ENCODE results near the gene CEP76.

Gene CEP76

DNA sequence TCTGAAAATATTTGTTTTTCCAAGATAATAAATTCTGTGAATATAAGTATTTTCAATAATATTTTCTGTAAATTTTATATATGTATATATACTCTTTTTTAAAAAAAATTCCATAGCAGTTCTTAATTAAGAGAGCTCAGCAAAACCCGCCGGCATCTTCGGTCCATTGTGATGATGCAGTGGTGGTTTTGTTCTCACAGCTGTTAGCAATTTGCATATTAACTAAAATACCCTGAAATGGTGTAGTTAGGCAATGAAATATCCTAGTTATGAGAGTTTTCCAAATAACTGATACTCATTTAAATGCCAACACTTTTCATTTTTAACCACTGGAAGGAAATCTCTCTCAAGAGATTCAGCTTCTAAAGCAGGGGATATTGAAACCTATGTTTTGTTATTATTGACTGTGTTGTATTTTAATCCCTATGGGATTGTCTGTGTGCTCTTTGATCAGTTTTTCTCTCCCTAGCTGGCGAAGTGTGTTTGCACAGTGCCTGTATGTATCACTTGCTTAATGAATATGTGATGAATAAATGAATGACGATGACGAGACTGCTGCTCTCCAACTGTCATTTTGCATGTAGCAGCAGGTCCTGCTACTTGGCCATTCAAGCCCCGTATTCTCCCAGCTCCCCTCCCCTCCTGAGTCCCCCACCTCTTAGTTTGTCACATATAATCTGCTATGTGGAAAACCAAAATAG lies 42.7 kb upstream of the CEP76 start:
- Histone ChIP-seq H3K27me3 (ENCODE audit: control insufficient read depth in 2 of 2, insufficient read depth in 2 of 2, low read length in 2 of 2) (no peaks in the 10 kb centered on the region), H3K4me1 (ENCODE audit: control insufficient read depth in 2 of 2, insufficient read depth in 2 of 2, low read length in 2 of 2) (no peaks in the 10 kb centered on the region), H3K9ac (ENCODE audit: low read depth in 1 of 2, low read length in 2 of 2) (no peak overlapping the region), H3K4me3 (ENCODE audit: low read length in 2 of 2) (no peak overlapping the region), H3K27ac (ENCODE audit: low read depth in 2 of 2, low read length in 2 of 2) (no peak overlapping the region), H3K9me3 (ENCODE audit: control insufficient read depth in 2 of 2, low read length in 2 of 2) (no peaks in the 10 kb centered on the region), H3K36me3 (ENCODE audit: control insufficient read depth in 2 of 2, insufficient read depth in 2 of 2, low read length in 2 of 2) (no peaks in the 10 kb centered on the region)

DNA sequence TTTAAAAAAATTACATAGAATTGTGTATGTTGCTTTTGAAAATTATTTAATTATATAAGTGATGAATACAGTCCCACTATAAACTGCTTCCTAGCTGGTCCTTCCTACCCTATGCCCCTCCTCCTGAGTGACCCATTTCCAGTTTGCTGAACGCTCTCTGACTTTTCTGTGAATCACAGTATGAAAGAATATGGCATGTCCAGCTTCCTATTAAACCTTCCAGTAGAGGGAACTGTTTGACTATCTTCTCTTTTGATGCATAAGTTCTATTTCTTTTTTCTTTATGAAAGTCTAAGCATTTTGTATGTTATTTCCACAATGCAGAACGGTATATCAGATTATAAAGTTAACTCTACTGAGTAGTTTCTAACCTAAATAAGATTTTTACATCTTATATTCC lies 41.6 kb upstream of the CEP76 start:
- no peaks in the 10 kb centered on the region for H3K4me1 ChIP-seq (ENCODE audit: control insufficient read depth in 2 of 2, insufficient read depth in 2 of 2, low read length in 2 of 2)
- no peak overlapping the region for H3K9ac ChIP-seq (ENCODE audit: low read depth in 1 of 2, low read length in 2 of 2)
- H3K4me3 ChIP-seq (ENCODE audit: low read length in 2 of 2) = no peak overlapping the region
- H3K9me3 ChIP-seq (ENCODE audit: control insufficient read depth in 2 of 2, low read length in 2 of 2) = no peaks in the 10 kb centered on the region
- no peaks in the 10 kb centered on the region for H3K27me3 ChIP-seq (ENCODE audit: control insufficient read depth in 2 of 2, insufficient read depth in 2 of 2, low read length in 2 of 2)
- no peaks in the 10 kb centered on the region for H3K36me3 ChIP-seq (ENCODE audit: control insufficient read depth in 2 of 2, insufficient read depth in 2 of 2, low read length in 2 of 2)
- H3K27ac ChIP-seq (ENCODE audit: low read depth in 2 of 2, low read length in 2 of 2) = no peak overlapping the region

DNA sequence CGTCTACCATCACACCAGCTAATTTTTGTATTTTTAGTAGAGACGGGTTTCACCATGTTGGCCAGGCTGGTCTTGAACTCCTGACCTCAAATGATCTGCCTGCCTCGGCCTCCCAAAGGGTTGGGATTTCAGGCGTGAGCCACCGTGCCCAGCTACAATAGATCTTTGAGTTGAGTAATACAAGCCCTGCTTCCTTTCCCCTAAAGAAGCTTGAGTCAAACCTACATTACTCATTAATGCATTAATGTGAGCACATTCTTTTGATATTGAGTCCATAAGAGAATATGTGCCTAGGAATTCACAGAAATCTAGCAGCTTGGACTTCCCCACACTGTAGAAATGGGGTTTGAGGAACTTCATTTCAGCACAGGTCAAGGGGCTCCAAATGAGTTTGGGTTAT lies 39.9 kb upstream of the CEP76 start:
- Histone ChIP-seq H3K4me1 (ENCODE audit: control insufficient read depth in 2 of 2, insufficient read depth in 2 of 2, low read length in 2 of 2) (no peaks in the 10 kb centered on the region), H3K9ac (ENCODE audit: low read depth in 1 of 2, low read length in 2 of 2) (no peak overlapping the region), H3K27ac (ENCODE audit: low read depth in 2 of 2, low read length in 2 of 2) (no peak overlapping the region), H3K27me3 (ENCODE audit: control insufficient read depth in 2 of 2, insufficient read depth in 2 of 2, low read length in 2 of 2) (no peaks in the 10 kb centered on the region), H3K36me3 (ENCODE audit: control insufficient read depth in 2 of 2, insufficient read depth in 2 of 2, low read length in 2 of 2) (no peaks in the 10 kb centered on the region), H3K9me3 (ENCODE audit: control insufficient read depth in 2 of 2, low read length in 2 of 2) (no peaks in the 10 kb centered on the region), H3K4me3 (ENCODE audit: low read length in 2 of 2) (no peak overlapping the region)

DNA sequence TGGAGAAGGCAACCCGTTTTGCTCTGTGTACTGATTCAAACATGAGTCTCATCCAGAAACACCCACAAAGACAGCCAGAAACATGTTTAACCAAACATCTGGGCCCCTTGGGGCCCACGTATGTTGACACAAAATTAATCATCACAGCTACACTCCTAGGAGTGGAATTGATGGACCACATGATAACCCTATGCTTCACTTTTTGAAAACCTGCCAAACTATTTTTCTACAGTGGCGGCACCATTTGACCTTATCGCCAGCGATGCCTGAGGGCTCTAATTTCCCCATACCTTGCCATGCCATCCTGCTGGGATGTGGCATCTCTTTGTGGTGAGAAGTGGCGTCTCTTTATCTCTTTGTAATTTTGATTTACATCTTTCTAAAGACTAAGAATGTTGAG lies 38.8 kb upstream of the CEP76 start:
- no peaks in the 10 kb centered on the region for H3K9me3 ChIP-seq (ENCODE audit: control insufficient read depth in 2 of 2, low read length in 2 of 2)

DNA sequence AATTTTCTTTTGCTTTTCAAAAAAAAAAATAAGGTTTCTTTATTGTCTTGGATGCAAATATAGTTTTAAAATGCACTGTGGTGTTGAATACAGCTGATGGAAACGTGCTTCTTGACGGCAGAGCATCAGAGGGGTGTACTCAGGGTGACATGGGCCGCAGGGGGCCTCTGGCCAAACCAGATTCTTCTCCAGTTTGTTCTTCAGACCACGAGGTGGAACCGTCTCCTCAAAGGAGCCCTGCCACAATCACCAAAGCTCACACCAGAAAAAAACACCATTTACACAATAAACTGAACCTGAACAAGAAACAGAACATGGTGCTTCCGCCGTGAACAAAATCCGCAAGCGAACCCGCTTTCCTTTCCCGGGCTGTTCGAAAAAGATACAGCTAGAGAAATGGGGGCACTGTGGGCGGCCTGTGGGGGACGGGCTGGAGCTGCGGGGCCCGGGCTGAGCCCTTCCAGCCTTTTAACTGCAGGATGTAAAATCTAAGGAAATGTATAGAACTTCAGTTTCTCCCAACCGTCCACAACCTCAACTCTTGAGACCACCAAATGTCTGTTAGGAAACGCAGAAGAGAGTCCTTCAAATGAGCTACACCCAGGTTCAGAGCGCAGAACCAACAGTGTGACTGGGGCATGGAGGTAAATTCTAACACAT lies 34.9 kb upstream of the CEP76 start:
- Histone ChIP-seq H3K9ac (ENCODE audit: low read depth in 1 of 2, low read length in 2 of 2) (no peak overlapping the region), H3K4me3 (ENCODE audit: low read length in 2 of 2) (no peak overlapping the region), H3K9me3 (ENCODE audit: control insufficient read depth in 2 of 2, low read length in 2 of 2) (no peaks in the 10 kb centered on the region), H3K4me1 (ENCODE audit: control insufficient read depth in 2 of 2, insufficient read depth in 2 of 2, low read length in 2 of 2) (no peaks in the 10 kb centered on the region), H3K36me3 (ENCODE audit: control insufficient read depth in 2 of 2, insufficient read depth in 2 of 2, low read length in 2 of 2) (no peaks in the 10 kb centered on the region), H3K27me3 (ENCODE audit: control insufficient read depth in 2 of 2, insufficient read depth in 2 of 2, low read length in 2 of 2) (no peaks in the 10 kb centered on the region), H3K27ac (ENCODE audit: low read depth in 2 of 2, low read length in 2 of 2) (no peak overlapping the region)

More for the DNA sequence above, 38.8 kb upstream of the CEP76 start:
- Histone ChIP-seq H3K27ac (ENCODE audit: low read depth in 2 of 2, low read length in 2 of 2) (no peak overlapping the region), H3K9ac (ENCODE audit: low read depth in 1 of 2, low read length in 2 of 2) (no peak overlapping the region), H3K36me3 (ENCODE audit: control insufficient read depth in 2 of 2, insufficient read depth in 2 of 2, low read length in 2 of 2) (no peaks in the 10 kb centered on the region), H3K4me1 (ENCODE audit: control insufficient read depth in 2 of 2, insufficient read depth in 2 of 2, low read length in 2 of 2) (no peaks in the 10 kb centered on the region), H3K4me3 (ENCODE audit: low read length in 2 of 2) (no peak overlapping the region), H3K27me3 (ENCODE audit: control insufficient read depth in 2 of 2, insufficient read depth in 2 of 2, low read length in 2 of 2) (no peaks in the 10 kb centered on the region)

DNA sequence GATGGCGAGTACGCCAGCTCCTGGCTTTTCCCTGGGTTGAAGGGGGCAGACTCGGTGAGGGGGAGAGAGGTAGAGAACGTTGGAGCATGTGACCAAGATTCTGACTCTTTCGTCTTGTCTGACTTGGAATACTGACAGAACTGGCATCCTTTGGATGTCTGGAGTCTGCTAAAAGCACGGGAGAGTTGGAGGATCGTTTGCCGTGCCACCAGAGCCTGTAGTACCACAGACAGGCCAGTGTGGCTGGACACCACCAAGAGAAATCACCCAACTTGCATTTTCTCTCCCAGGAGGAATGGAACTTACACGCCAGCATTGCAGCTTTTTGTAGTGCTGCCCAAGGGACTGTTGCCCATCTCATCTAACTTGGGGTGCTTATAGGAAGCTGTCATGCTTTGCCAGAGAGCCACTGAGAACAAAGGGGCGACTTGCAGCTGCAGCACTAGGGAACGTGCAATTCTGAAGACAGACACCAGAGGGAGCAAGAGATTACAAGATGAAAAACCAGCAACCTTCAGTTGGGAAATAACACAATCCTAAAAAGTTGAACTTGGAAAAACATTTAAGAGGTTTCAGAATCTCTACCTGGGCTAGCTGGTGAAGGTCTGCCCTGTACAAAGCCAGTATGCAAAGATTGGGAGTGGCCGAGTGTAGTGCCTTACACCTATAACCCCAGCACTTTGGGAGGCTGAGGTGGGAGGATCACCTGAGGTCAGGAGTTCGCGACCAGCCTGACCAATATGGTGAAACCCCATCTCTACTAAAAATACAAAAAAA lies 24.4 kb upstream of the CEP76 start:
- peaks cover 18 to 40% of the 10 kb centered on the region in 2 donors for H3K36me3 ChIP-seq (ENCODE audit: control insufficient read depth in 2 of 2, insufficient read depth in 2 of 2, low read length in 2 of 2)
- H3K27me3 ChIP-seq (ENCODE audit: control insufficient read depth in 2 of 2, insufficient read depth in 2 of 2, low read length in 2 of 2) = no peaks in the 10 kb centered on the region
- no peak overlapping the region for H3K27ac ChIP-seq (ENCODE audit: low read depth in 2 of 2, low read length in 2 of 2)
- H3K4me1 ChIP-seq (ENCODE audit: control insufficient read depth in 2 of 2, insufficient read depth in 2 of 2, low read length in 2 of 2) = no peaks in the 10 kb centered on the region
- H3K9ac ChIP-seq (ENCODE audit: low read depth in 1 of 2, low read length in 2 of 2) = no peak overlapping the region
- no peak overlapping the region for H3K4me3 ChIP-seq (ENCODE audit: low read length in 2 of 2)
- no peaks in the 10 kb centered on the region for H3K9me3 ChIP-seq (ENCODE audit: control insufficient read depth in 2 of 2, low read length in 2 of 2)

DNA sequence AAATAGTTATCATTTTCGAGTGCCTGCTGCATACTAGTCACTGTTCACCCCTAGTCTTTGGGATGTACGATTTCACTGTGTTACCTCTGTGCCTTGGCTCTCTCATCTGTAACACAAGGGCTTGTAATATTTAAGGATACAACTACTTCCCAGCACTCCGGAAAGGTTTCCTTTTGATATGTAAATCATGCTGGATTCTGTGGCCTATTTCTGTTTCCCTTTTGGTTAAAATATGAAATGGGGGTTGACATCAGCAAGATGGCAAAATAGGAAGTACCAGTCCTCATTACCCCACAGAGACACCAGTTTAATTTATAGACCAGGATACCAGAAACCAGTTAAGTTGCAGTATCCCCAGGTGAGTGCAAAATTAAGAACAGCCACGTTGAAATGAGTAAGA lies 23.8 kb upstream of the CEP76 start:
- peaks cover 25 to 43% of the 10 kb centered on the region in 2 donors for H3K36me3 ChIP-seq (ENCODE audit: control insufficient read depth in 2 of 2, insufficient read depth in 2 of 2, low read length in 2 of 2)
- H3K9ac ChIP-seq (ENCODE audit: low read depth in 1 of 2, low read length in 2 of 2) = no peak overlapping the region
- H3K27ac ChIP-seq (ENCODE audit: low read depth in 2 of 2, low read length in 2 of 2) = no peak overlapping the region
- H3K4me1 ChIP-seq (ENCODE audit: control insufficient read depth in 2 of 2, insufficient read depth in 2 of 2, low read length in 2 of 2) = no peaks in the 10 kb centered on the region
- no peaks in the 10 kb centered on the region for H3K9me3 ChIP-seq (ENCODE audit: control insufficient read depth in 2 of 2, low read length in 2 of 2)
- no peak overlapping the region for H3K4me3 ChIP-seq (ENCODE audit: low read length in 2 of 2)
- no peaks in the 10 kb centered on the region for H3K27me3 ChIP-seq (ENCODE audit: control insufficient read depth in 2 of 2, insufficient read depth in 2 of 2, low read length in 2 of 2)

DNA sequence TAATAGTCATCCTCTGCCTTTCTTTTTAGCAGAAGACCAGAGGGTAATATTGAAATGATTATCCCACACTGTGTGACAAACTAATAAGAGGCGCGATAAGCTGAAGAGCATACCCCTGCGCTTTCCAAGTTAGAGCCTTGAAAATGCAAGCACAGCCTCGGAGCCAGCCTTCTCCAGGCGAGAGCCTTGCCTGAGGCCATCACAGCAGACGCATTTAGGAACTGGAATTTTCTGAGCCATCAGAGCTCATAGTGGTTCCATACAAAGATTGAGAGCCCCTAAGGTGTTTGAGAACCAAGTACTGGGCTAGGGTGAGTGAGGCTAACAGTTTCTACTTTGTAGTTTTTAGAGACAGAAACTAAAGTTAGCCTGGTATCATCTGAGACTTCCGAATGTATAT lies 20.2 kb upstream of the CEP76 start:
- H3K27ac ChIP-seq (ENCODE audit: low read depth in 2 of 2, low read length in 2 of 2) = no peak overlapping the region
- no peaks in the 10 kb centered on the region for H3K4me1 ChIP-seq (ENCODE audit: control insufficient read depth in 2 of 2, insufficient read depth in 2 of 2, low read length in 2 of 2)
- no peaks in the 10 kb centered on the region for H3K27me3 ChIP-seq (ENCODE audit: control insufficient read depth in 2 of 2, insufficient read depth in 2 of 2, low read length in 2 of 2)
- H3K4me3 ChIP-seq (ENCODE audit: low read length in 2 of 2) = no peak overlapping the region
- H3K36me3 ChIP-seq (ENCODE audit: control insufficient read depth in 2 of 2, insufficient read depth in 2 of 2, low read length in 2 of 2) = peaks cover 38 to 52% of the 10 kb centered on the region in 2 donors
- H3K9ac ChIP-seq (ENCODE audit: low read depth in 1 of 2, low read length in 2 of 2) = no peak overlapping the region
- no peaks in the 10 kb centered on the region for H3K9me3 ChIP-seq (ENCODE audit: control insufficient read depth in 2 of 2, low read length in 2 of 2)

DNA sequence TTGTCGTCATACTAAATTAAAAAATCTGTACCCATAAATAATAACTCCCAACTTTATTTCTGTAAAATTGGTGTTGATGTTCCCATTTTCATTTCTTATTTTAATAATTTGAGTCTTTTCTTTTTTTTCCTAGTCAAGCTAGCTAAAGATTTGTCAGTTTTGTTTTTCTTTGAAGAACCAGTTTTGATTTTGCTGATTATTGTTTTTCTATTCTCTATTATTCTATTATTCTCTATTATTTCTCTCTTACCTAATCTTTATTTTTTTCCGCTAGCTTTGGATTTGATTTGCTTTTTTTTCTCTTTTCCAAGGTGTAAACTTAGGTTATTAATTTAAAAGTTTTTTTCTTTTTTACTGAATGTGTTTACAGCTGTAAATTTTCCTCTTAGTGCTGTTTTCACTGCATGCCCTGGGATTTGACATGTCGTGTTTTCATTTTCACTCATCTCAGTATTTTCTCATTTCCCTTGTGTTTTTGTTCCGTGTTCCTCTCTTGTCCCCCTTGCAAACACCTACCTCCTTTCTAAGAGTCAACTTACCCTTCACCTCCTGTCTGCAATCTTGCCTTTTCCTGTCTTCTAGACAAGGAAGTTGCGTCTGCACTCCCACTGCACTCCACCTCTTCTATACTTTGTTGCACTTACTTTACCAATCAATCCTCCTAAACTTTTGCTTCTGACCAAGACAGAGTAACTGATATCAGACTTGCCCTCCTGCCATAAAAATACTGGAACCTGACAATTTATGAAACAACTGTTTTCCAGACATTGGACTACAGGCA lies 19.2 kb upstream of the CEP76 start:
- peaks cover 44 to 52% of the 10 kb centered on the region in 2 donors for H3K36me3 ChIP-seq (ENCODE audit: control insufficient read depth in 2 of 2, insufficient read depth in 2 of 2, low read length in 2 of 2)

More for the DNA sequence above, 19.2 kb upstream of the CEP76 start:
- no peak overlapping the region for H3K9ac ChIP-seq (ENCODE audit: low read depth in 1 of 2, low read length in 2 of 2)
- no peak overlapping the region for H3K27ac ChIP-seq (ENCODE audit: low read depth in 2 of 2, low read length in 2 of 2)
- H3K27me3 ChIP-seq (ENCODE audit: control insufficient read depth in 2 of 2, insufficient read depth in 2 of 2, low read length in 2 of 2) = no peaks in the 10 kb centered on the region
- H3K4me1 ChIP-seq (ENCODE audit: control insufficient read depth in 2 of 2, insufficient read depth in 2 of 2, low read length in 2 of 2) = no peaks in the 10 kb centered on the region
- no peaks in the 10 kb centered on the region for H3K9me3 ChIP-seq (ENCODE audit: control insufficient read depth in 2 of 2, low read length in 2 of 2)
- H3K4me3 ChIP-seq (ENCODE audit: low read length in 2 of 2) = no peak overlapping the region

All from mucosa of rectum (tissue), 2 donors.